Right lobe of liver (tissue), 4 donors: ENCODE results near the gene ICA1.

ENCODE experiments used
- CTCF ChIP-seq, 4 donors: fragments of 200-600 bp in 3 of 4; fragments of 450-650 bp in 1 of 4; IDR thresholded peaks; one replicate each; pipeline versions ENCODE4 v1.5.1 to v1.8.0; 2016 to 2022; ENCODE audit warnings: antibody characterized with exemption in 4 of 4, mild to moderate bottlenecking in 2 of 4
- POLR2A ChIP-seq: fragments of 450-650 bp; IDR thresholded peaks from one replicate; pipeline ENCODE4 v1.6.1; 2017; ENCODE audit warnings: antibody characterized with exemption, mild to moderate bottlenecking
- donor health status: DM: no; HTN: no; CAD: no.
- donor health status: DM: no; HTN: no; CAD: no.
- donor health status: DM: no; HTN: yes; CAD: no.

GRCh38 chr7:8175929-8176369 is 86.0 kb downstream of the ICA1 start:
- no peak for TF ChIP-seq CTCF (IDR thresholded peaks at IDR 0.05)
- no peak for TF ChIP-seq POLR2A
